Peyer's patch (tissue), 4 donors: ENCODE measurements around the gene RBMS2. TPM values are rescaled to one million over a fixed set of nuclear protein-coding genes. Genes with fewer than 3 reads are reported as not detected.

Source experiments
- DNase-seq, 3 donors: peaks; one replicate each; pipeline ENCODE4 v3.0.0-alpha.2; 2017 to 2019
- H3K27ac ChIP-seq, 4 donors: fragments of 200-600 bp; sonication (generic); one replicate each; pipeline ENCODE4 v1.5.1; 2016 to 2019
- H3K27me3 ChIP-seq, 2 donors: fragments of 200-600 bp; sonication (generic); one replicate each; pipeline ENCODE4 v1.5.1; 2019
- H3K36me3 ChIP-seq, 3 donors: fragments of 200-600 bp; sonication (generic); one replicate each; pipeline ENCODE4 v1.5.1; 2016 to 2019
- H3K4me1 ChIP-seq, 4 donors: fragments of 200-600 bp; sonication (generic); one replicate each; pipeline ENCODE4 v1.5.1; 2016 to 2019
- H3K4me3 ChIP-seq, 4 donors: fragments of 200-600 bp; sonication (generic); 1 replicate in 3 of 4; 2 replicates in 1 of 4; pipeline ENCODE4 v1.5.1; 2016 to 2019; ENCODE audit warnings: mild to moderate bottlenecking in 1 of 4
- H3K9me3 ChIP-seq, 4 donors: fragments of 200-600 bp; sonication (generic); one replicate each; pipeline ENCODE4 v1.5.1; 2016 to 2019; ENCODE audit warnings: mild to moderate bottlenecking in 1 of 4
- CTCF ChIP-seq, 6 experiments: fragments of 450-650 bp in 4 of 6; fragments of 200-600 bp in 2 of 6; sonication (generic) in 1 of 6; IDR thresholded peaks; one replicate each; pipeline ENCODE4 v1.5.1; 2017 to 2019; ENCODE audit warnings: antibody characterized with exemption in 6 of 6, mild to moderate bottlenecking in 3 of 6, moderate library complexity in 1 of 6
- POLR2A ChIP-seq, 2 donors: fragments of 450-650 bp; IDR thresholded peaks; one replicate each; pipeline ENCODE4 v1.5.1; 2017; ENCODE audit warnings: antibody characterized with exemption in 2 of 2, mild to moderate bottlenecking in 2 of 2, moderate library complexity in 2 of 2
- total RNA-seq, 4 donors: library from RNA; depleted of rRNA; stranded (reverse); fragments of >200 nt; gene quantifications; one replicate each; pipeline ENCODE4 v1.1.0, GENCODE V29; 2016

RBMS2 gene
- total RNA-seq, 4 donors from 2014 or later: 10.7 to 22.3 (median 12.5) TPM

DNA sequence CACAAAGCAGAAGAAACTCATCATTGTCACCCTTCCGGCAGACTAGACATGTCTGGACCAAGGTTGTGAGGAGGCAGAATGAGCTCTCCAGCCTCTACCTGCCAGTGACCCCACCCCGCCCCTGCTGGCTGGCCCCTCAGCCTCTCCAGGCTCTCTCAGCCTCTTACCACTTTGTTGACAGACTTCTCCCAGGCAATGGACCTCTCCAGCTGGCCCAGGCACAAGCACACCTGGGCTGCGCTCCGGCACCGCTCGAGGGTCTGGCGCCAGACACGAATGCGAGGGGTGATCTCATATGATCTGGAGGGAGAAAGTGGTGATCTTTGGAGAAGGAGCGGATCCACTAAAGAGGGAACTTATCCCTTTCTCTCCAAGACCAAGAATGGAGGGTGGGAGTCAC is 78.2 kb downstream of the RBMS2 start:
- TF ChIP-seq CTCF (IDR thresholded peaks at IDR 0.05) (no peak), POLR2A (IDR thresholded peaks at IDR 0.05) (no peak)
- H3K4me3 ChIP-seq: no peak overlapping the region
- no peak for DNase-seq
- no peaks in the 10 kb centered on the region for H3K9me3 ChIP-seq
- H3K4me1 ChIP-seq: no peaks in the 10 kb centered on the region
- H3K36me3 ChIP-seq: peaks cover 0 to 93% (median 0%) of the 10 kb centered on the region in 3 donors
- no peaks in the 10 kb centered on the region for H3K27me3 ChIP-seq
- no peak overlapping the region for H3K27ac ChIP-seq

DNA sequence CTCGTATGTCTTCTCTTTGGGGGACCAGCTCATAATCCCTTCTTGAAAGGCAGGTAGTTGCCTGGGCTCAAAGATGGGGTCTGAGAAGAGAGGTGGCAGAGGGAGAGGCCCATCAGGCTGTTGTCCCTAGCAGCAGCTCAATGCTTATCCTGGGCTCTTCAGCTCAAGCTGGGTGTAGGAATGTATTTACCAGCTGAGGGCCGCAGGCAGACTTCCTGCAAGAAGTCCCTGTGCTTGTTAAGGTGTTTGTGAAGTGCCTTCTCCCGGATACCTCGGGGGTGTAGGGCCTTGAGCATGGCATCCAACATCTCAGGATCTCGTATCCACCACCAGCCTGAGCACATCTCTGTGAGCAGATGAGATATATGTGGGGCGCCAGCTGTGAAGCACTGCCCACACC is 79.1 kb downstream of the RBMS2 start:
- TF ChIP-seq POLR2A (IDR thresholded peaks at IDR 0.05): no peak
- no peak for TF ChIP-seq CTCF (IDR thresholded peaks at IDR 0.05)
- Histone ChIP-seq H3K4me1 (no peaks in the 10 kb centered on the region), H3K9me3 (no peaks in the 10 kb centered on the region), H3K4me3 (no peak overlapping the region), H3K27me3 (no peaks in the 10 kb centered on the region), H3K36me3 (peaks cover 0 to 95% (median 0%) of the 10 kb centered on the region in 3 donors), H3K27ac (no peak overlapping the region)
- no peak for DNase-seq

- H3K27me3 ChIP-seq: no peaks in the 10 kb centered on the region
- no peak overlapping the region for H3K4me3 ChIP-seq
- H3K36me3 ChIP-seq: peaks cover 0 to 100% (median 0%) of the 10 kb centered on the region in 3 donors
- H3K27ac ChIP-seq: no peak overlapping the region
- TF ChIP-seq CTCF (IDR thresholded peaks at IDR 0.05) (no peak), POLR2A (IDR thresholded peaks at IDR 0.05) (no peak)
- peak in 1 of 3 donors; percentile 23 for DNase-seq
- no peaks in the 10 kb centered on the region for H3K4me1 ChIP-seq
- no peaks in the 10 kb centered on the region for H3K9me3 ChIP-seq
Measured at GRCh38 chr12:56601503-56601902, 79.9 kb downstream of the RBMS2 start.

DNA sequence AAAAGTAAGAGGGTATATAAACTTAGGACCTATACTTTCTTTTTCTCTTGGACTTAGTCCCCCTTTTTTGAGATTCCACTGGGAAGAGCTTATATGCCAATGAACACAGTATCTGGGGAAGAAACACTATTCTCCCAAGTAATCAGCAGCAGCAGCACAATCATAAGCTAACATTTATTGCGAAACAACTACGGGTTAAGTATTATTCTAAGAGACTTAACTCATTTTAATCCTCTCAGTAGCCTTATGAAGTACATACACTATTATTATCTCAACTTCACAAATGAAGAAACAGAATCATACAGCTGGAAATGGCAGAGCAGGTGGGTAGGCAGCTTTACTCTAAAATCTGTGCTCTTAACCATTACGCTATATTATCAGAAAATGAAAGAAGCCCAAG is 80.6 kb downstream of the RBMS2 start:
- H3K4me3 ChIP-seq: no peak overlapping the region
- DNase-seq: no peak
- no peaks in the 10 kb centered on the region for H3K27me3 ChIP-seq
- no peaks in the 10 kb centered on the region for H3K4me1 ChIP-seq
- peaks cover 0 to 100% (median 0%) of the 10 kb centered on the region in 3 donors for H3K36me3 ChIP-seq
- H3K9me3 ChIP-seq: no peaks in the 10 kb centered on the region
- TF ChIP-seq CTCF (IDR thresholded peaks at IDR 0.05) (no peak), POLR2A (IDR thresholded peaks at IDR 0.05) (no peak)
- no peak overlapping the region for H3K27ac ChIP-seq

GRCh38 chr12:56604355-56604754 is 82.7 kb downstream of the RBMS2 start:
- Histone ChIP-seq H3K9me3 (no peaks in the 10 kb centered on the region), H3K27me3 (no peaks in the 10 kb centered on the region), H3K4me3 (no peak overlapping the region), H3K27ac (no peak overlapping the region), H3K36me3 (peaks cover 0 to 100% (median 0%) of the 10 kb centered on the region in 3 donors), H3K4me1 (no peaks in the 10 kb centered on the region)
- TF ChIP-seq CTCF (IDR thresholded peaks at IDR 0.05) (no peak), POLR2A (IDR thresholded peaks at IDR 0.05) (no peak)
- DNase-seq: no peak

DNA sequence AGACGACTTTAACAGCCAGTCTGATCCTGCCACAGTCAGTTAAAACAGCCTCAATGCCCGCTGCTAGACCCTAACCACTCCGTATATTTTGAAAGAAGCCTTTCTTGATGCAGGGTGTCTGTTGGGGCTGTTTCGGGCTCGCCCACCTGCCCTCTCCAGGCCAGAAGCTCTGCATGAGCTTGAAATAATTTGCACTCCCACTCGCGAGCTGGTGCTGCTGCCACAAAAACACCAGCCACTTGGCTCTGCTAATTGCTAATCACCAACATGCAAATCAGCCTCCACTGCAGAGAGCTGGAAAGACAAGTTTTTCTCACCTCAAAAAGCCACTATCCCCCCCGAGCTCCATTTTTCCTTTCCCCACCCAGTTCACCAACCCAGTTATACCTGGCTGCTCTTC is 93.0 kb downstream of the RBMS2 start:
- peaks cover 0 to 90% (median 0%) of the 10 kb centered on the region in 3 donors for H3K36me3 ChIP-seq
- H3K27ac ChIP-seq: no peak overlapping the region
- H3K4me1 ChIP-seq: no peaks in the 10 kb centered on the region
- no peak overlapping the region for H3K4me3 ChIP-seq
- H3K27me3 ChIP-seq: no peaks in the 10 kb centered on the region
- no peaks in the 10 kb centered on the region for H3K9me3 ChIP-seq
- no peak for TF ChIP-seq POLR2A (IDR thresholded peaks at IDR 0.05)
- TF ChIP-seq CTCF (IDR thresholded peaks at IDR 0.05): no peak
- no peak for DNase-seq
